Kidney (tissue), 14 donors: ENCODE measurements around the gene IFT88. TPM values are rescaled to one million over a fixed set of nuclear protein-coding genes. Genes with fewer than 3 reads are reported as not detected.

Experiments used
- DNase-seq, 5 donors: peaks; one replicate each; pipeline ENCODE4 v3.0.0-alpha.2; 2013 to 2020
- FAIRE-seq: peaks from 2 replicates; lab custom pipeline; 2012; peaks lifted over from hg19 to GRCh38; lab: Jason Lieb, UNC
- H3K27ac ChIP-seq, 2 donors: one replicate each; pipeline ENCODE4 v1.7.0; 2013; ENCODE audit warnings: low read depth in 2 of 2, low read length in 2 of 2, inconsistent platforms in 1 of 2
- H3K27me3 ChIP-seq: one replicate; pipeline ENCODE4 v1.7.1; 2013; ENCODE audit warnings: low read length, inconsistent platforms; ENCODE audit not compliant: control insufficient read depth, insufficient read depth
- H3K36me3 ChIP-seq, 3 donors: one replicate each; pipeline versions ENCODE4 v1.7.0 to v1.7.1; 2013; ENCODE audit warnings: low read length in 3 of 3, control low read depth in 1 of 3, inconsistent platforms in 1 of 3; ENCODE audit not compliant: insufficient read depth in 3 of 3, control insufficient read depth in 2 of 3
- H3K4me1 ChIP-seq, 3 donors: one replicate each; pipeline versions ENCODE4 v1.7.0 to v1.7.1; 2013; ENCODE audit warnings: low read length in 3 of 3, inconsistent platforms in 1 of 3, low read depth in 1 of 3; ENCODE audit not compliant: control insufficient read depth in 2 of 3, insufficient read depth in 2 of 3
- H3K4me3 ChIP-seq, 3 donors: one replicate each; pipeline versions ENCODE4 v1.7.0 to v1.8.1; 2013; ENCODE audit warnings: low read length in 3 of 3, control low read depth in 1 of 3, inconsistent platforms in 1 of 3
- H3K9ac ChIP-seq, 3 donors: one replicate each; pipeline versions ENCODE4 v1.7.0 to v1.7.1; 2013; ENCODE audit warnings: low read length in 3 of 3, control low read depth in 1 of 3, inconsistent platforms in 1 of 3
- H3K9me3 ChIP-seq, 3 donors: one replicate each; pipeline versions ENCODE4 v1.7.0 to v1.7.1; 2013; ENCODE audit warnings: low read length in 3 of 3, control low read depth in 1 of 3, inconsistent platforms in 1 of 3; ENCODE audit not compliant: control insufficient read depth in 2 of 3, insufficient read depth in 1 of 3
- CTCF ChIP-seq: IDR thresholded peaks from 3 replicates; pipeline ENCODE4 v1.5.1; 2012; ENCODE audit warnings: mild to moderate bottlenecking, moderate library complexity, borderline replicate concordance; ENCODE audit not compliant: insufficient read depth; ENCODE audit errors: extremely low read depth
- intact Hi-C: fragments of 100-400 bp; cut with DNase I; formaldehyde crosslinking; loops from one replicate; pipeline ENCODE4 v1.11.1; 2022
- polyA plus RNA-seq: library from polyadenylated mRNA; stranded (reverse); fragments of 350-450 nt; fragmentation: Illumina TruSeq; extraction: RNeasy Lipid Tissue Mini Kit (QIAGEN cat#74804); gene quantifications from one replicate; pipeline ENCODE4 v1.2.3, GENCODE V29; 2014; ENCODE audit warnings: low read depth, low replicate concordance; ENCODE audit not compliant: insufficient read depth
- total RNA-seq: library from RNA; stranded (reverse); fragmentation: NEBNext Ultra II Directional; extraction: Animal tissue kit (Norgen Biotek cat#: 25700); gene quantifications from one replicate; pipeline ENCODE4 v1.2.1, GENCODE V29; 2021
- donor health status: control.
- donor health status: control.
- donor health status: control.
- donor health status: control.
- donor health status: control.
- donor health status: DM: yes; HTN: yes; CAD: no.
- donor health status: Normal renal cell carcinoma (clear cell type).

Gene IFT88
- total and polyA plus RNA-seq, 2 donors from 2014 or later, result 20.2 to 30.3 TPM

GRCh38 chr13:20566468-20566897 is 474 bp upstream of the IFT88 start:
- peak overlapping the region; percentile 21 to 95 (median 37) for H3K9ac ChIP-seq
- H3K27me3 ChIP-seq, result no peaks in the 10 kb centered on the region
- H3K4me1 ChIP-seq, result peaks cover 0 to 5% (median 2%) of the 10 kb centered on the region in 3 donors
- peak overlapping the region; percentile 68 to 87 (median 71) for H3K4me3 ChIP-seq
- H3K36me3 ChIP-seq, result no peaks in the 10 kb centered on the region
- H3K9me3 ChIP-seq, result peaks cover 0 to 7% (median 0%) of the 10 kb centered on the region in 3 donors
- no peak for TF ChIP-seq CTCF
- FAIRE-seq (no peak), DNase-seq (no peak)
- H3K27ac ChIP-seq, result peak overlapping the region; percentile 96 to 98
- intact Hi-C loops, result no loop called here

GRCh38 chr13:20567881-20568528 is 1.0 kb downstream of the IFT88 start:
- Histone ChIP-seq H3K9me3 (peaks cover 0 to 7% (median 0%) of the 10 kb centered on the region in 3 donors), H3K4me3 (peak overlapping the region; percentile 68 to 97 (median 90)), H3K27ac (peak overlapping the region; percentile 96 to 98), H3K4me1 (peaks cover 0 to 5% (median 2%) of the 10 kb centered on the region in 3 donors), H3K36me3 (no peaks in the 10 kb centered on the region), H3K9ac (peak overlapping the region; percentile 0 to 95 (median 72)), H3K27me3 (no peaks in the 10 kb centered on the region)
- peak in 1 of 5 donors; percentile 11 for DNase-seq
- FAIRE-seq, result no peak
- TF ChIP-seq CTCF, result no peak
- intact Hi-C loops, result no loop called here

- TF ChIP-seq CTCF, result no peak
- FAIRE-seq, result no peak
- Histone ChIP-seq H3K27ac (no peak overlapping the region), H3K4me1 (peaks cover 0 to 5% (median 2%) of the 10 kb centered on the region in 3 donors), H3K27me3 (no peaks in the 10 kb centered on the region), H3K4me3 (no peak overlapping the region), H3K36me3 (peaks cover 0 to 4% (median 2%) of the 10 kb centered on the region in 3 donors), H3K9me3 (no peaks in the 10 kb centered on the region), H3K9ac (no peak overlapping the region)
- DNase-seq, result no peak
- intact Hi-C loops, result no loop called here
Measured at GRCh38 chr13:20570517-20570916, 3.6 kb downstream of the IFT88 start.
